BE2C (cell line): ENCODE data around the gene ZNF787.
"Not testable (repeated sequence)": the region's sequence is repeated elsewhere in the genome, so short reads cannot be mapped to it uniquely, and the experiment has no call there.

Experiments used
- DNase-seq: peaks from one replicate; pipeline ENCODE4 v3.0.0-alpha.2; 2020
- H3K27me3 ChIP-seq: fragments of 250-450 bp; sonication (Bioruptor Pico); 2 replicates; pipeline ENCODE4 v1.5.1; 2020; ENCODE audit warnings: mild to moderate bottlenecking
- H3K36me3 ChIP-seq: fragments of 250-450 bp; sonication (Bioruptor Pico); 2 replicates; pipeline ENCODE4 v1.5.1; 2020; ENCODE audit warnings: mild to moderate bottlenecking
- H3K4me1 ChIP-seq: fragments of 250-450 bp; sonication (Bioruptor Pico); 2 replicates; pipeline ENCODE4 v1.5.1; 2020
- H3K4me3 ChIP-seq: 2 replicates; pipeline ENCODE4 v1.5.1; 2011; ENCODE audit warnings: low read depth, low read length
- H3K9me3 ChIP-seq: fragments of 250-450 bp; sonication (Bioruptor Pico); 2 replicates; pipeline ENCODE4 v1.5.1; 2020
- CTCF ChIP-seq: IDR thresholded peaks from 2 replicates; pipeline ENCODE4 v1.5.1; 2012; ENCODE audit warnings: mild to moderate bottlenecking, low read depth, low read length

The ZNF787 gene

GRCh38 chr19:56153507-56153906 lies 32.4 kb upstream of the ZNF787 start:
- no peak for TF ChIP-seq CTCF
- peaks cover 30% of the 10 kb centered on the region for H3K36me3 ChIP-seq

DNA sequence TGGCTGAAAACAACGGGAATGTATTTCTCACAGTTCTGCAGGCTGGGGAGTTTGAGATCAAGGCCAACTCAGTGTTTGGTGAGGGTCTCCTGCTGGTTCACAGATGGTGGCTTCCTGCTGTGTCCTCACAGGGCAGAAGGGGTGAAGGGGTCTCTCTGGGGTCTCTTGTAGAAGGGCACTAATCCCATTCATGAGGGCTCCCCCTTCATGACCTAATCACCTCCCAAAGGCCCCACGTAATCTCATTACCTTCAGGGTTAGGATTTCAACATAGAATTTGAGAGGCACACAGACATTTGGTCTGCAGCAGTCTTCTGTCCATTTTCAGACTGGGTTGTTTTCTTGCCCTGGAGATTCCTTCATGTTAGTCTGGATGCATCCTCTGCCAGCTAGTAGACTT lies 31.5 kb upstream of the ZNF787 start:
- Histone ChIP-seq H3K27me3 (no peaks in the 10 kb centered on the region), H3K9me3 (no peaks in the 10 kb centered on the region), H3K4me1 (no peaks in the 10 kb centered on the region), H3K36me3 (peaks cover 37% of the 10 kb centered on the region), H3K4me3 (no peak overlapping the region)
- TF ChIP-seq CTCF = no peak
- DNase-seq = no peak

More at GRCh38 chr19:56153507-56153906, 32.4 kb upstream of the ZNF787 start:
- no peak for DNase-seq
- Histone ChIP-seq H3K4me1 (no peaks in the 10 kb centered on the region), H3K4me3 (no peak overlapping the region), H3K27me3 (no peaks in the 10 kb centered on the region), H3K9me3 (no peaks in the 10 kb centered on the region)

GRCh38 chr19:56150358-56150757 lies 29.3 kb upstream of the ZNF787 start:
- TF ChIP-seq CTCF = no peak
- no peak overlapping the region for H3K4me3 ChIP-seq
- H3K4me1 ChIP-seq = no peaks in the 10 kb centered on the region
- no peaks in the 10 kb centered on the region for H3K27me3 ChIP-seq
- H3K36me3 ChIP-seq = peaks cover 35% of the 10 kb centered on the region
- H3K9me3 ChIP-seq = no peaks in the 10 kb centered on the region
- no peak for DNase-seq

- no peaks in the 10 kb centered on the region for H3K9me3 ChIP-seq
- peaks cover 28% of the 10 kb centered on the region for H3K36me3 ChIP-seq
- H3K4me3 ChIP-seq = no peak overlapping the region
- no peaks in the 10 kb centered on the region for H3K4me1 ChIP-seq
- H3K27me3 ChIP-seq = no peaks in the 10 kb centered on the region
- DNase-seq = no peak
- no peak for TF ChIP-seq CTCF
Observed at GRCh38 chr19:56149656-56150038, 28.6 kb upstream of the ZNF787 start.

DNA sequence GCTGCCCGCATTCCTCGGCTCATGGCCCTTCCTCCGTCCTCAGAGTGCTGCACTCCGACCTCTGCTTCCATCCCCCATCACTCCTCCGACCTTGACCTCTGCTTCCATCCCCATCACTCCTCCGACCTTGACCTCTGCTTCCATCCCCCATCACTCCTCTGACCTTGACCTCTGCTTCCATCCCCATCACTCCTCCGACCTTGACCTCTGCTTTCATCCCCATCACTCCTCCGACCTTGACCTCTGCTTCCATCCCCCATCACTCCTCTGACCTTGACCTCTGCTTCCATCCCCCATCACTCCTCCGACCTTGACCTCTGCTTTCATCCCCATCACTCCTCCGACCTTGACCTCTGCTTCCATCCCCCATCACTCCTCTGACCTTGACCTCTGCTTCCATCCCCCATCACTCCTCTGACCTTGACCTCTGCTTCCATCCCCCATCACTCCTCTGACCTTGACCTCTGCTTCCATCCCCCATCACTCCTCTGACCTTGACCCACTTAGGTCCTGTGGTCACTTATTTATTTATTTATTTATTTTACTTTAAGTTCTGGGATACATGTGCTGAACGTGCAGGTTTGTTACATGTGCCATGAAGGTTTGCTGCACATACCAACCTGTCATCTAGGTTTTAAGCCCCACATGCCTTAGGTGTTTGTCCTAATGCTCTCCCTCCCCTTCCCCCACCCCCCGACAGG lies 28.0 kb upstream of the ZNF787 start:
- not testable (repeated sequence) for DNase-seq, H3K4me1 ChIP-seq, H3K9me3 ChIP-seq, H3K4me3 ChIP-seq, H3K27me3 ChIP-seq
- H3K36me3 ChIP-seq = peaks cover 28% of the 10 kb centered on the region

- no peak for DNase-seq
- Histone ChIP-seq H3K36me3 (peaks cover 28% of the 10 kb centered on the region), H3K4me1 (no peaks in the 10 kb centered on the region), H3K27me3 (no peaks in the 10 kb centered on the region), H3K4me3 (no peak overlapping the region), H3K9me3 (no peaks in the 10 kb centered on the region)
- TF ChIP-seq CTCF = no peak
Observed at GRCh38 chr19:56148096-56148495, 27.0 kb upstream of the ZNF787 start.
